ENCODE measurements around the gene SMAGP. TPM values are rescaled to one million over a fixed set of nuclear protein-coding genes. Genes with fewer than 3 reads are reported as not detected.
A peak's percentile ranks its signal among the peaks of the same experiment; 100 is the strongest.
"Not testable (repeated sequence)": the region's sequence is repeated elsewhere in the genome, so short reads cannot be mapped to it uniquely, and the experiment has no call there.

The SMAGP gene
- total and polyA plus RNA-seq, 4 donors: 4.1 to 9.3 (median 6.5) TPM

DNA sequence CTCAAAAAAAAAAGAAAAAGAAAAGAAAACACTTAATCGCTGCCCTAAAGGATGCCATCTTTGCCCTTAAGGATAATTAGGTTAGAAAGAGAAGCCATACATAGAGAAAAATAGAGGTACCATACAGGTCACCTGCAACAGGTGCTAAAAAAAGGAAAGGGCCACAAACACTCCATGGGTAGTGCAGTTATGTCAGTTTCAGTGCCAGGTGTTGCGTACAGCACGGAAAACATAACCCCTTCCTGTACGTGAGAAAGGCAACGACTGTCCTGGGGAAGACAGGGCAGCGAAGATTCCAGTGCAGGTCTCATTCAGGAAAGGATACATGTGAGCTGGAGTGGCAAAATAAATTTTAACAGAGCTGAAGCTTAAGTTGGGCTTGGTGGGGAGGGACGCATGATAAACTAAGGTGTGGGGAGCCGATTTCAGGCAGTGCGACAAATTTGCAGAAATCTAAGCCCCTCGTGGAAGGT lies 32.1 kb downstream of the SMAGP start:
- Histone ChIP-seq H3K36me3 (ENCODE audit: control insufficient read depth in 1 of 2, insufficient read depth in 2 of 2, low read length in 1 of 2) (peaks cover 7 to 11% of the 10 kb centered on the region in 2 donors), H3K27ac (ENCODE audit: low read depth in 1 of 2, low read length in 2 of 2) (peak overlapping the region in 1 of 2 donors; percentile 14), H3K4me1 (ENCODE audit: control insufficient read depth in 1 of 2, insufficient read depth in 2 of 2, low read length in 2 of 2) (no peaks in the 10 kb centered on the region), H3K27me3 (ENCODE audit: control insufficient read depth in 1 of 2, insufficient read depth in 2 of 2, low read length in 1 of 2) (no peaks in the 10 kb centered on the region), H3K4me3 (ENCODE audit: low read length in 2 of 2) (peak overlapping the region; percentile 45 to 62), H3K9me3 (ENCODE audit: control insufficient read depth, low read length) (no peaks in the 10 kb centered on the region)
- WGBS, 2 donors: 8 to 10% methylated on average over 10 of the region's 10 CpGs
- intact Hi-C loops (cut with DNase I): loop anchor here (2.0 to 5.0 kb wide), 3 partner anchors 19 to 156 kb away; partner anchors contain the start of genes TFCP2 (in 2 of the 2), CSRNP2 (in 1 of the 2) and POU6F1 (in 1 of the 2)
- DNase-seq (no peak), ATAC-seq (ENCODE audit: low FRiP score) (no peak)

DNA sequence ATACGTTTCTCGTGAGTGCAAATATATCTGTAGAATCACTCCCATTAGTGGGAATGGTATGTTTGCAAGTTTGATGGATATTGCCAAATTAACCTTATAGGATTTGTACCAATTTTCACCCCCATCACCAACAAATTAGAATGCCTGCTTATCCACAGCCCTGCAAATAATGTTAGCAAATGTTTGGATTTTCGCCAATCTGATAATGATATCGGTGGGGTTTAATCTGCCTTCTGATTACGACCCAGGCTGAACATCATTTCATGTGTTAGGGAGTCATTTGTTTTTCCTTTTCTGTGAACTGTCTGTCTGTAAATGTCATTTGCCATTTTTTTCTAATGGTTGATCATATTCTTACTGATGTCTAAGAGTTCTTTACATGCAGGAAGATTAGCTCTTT lies 35.7 kb downstream of the SMAGP start:
- ATAC-seq (ENCODE audit: low FRiP score) (no peak), DNase-seq (no peak)
- Histone ChIP-seq H3K36me3 (ENCODE audit: control insufficient read depth in 1 of 2, insufficient read depth in 2 of 2, low read length in 1 of 2) (no peaks in the 10 kb centered on the region), H3K4me1 (ENCODE audit: control insufficient read depth in 1 of 2, insufficient read depth in 2 of 2, low read length in 2 of 2) (no peaks in the 10 kb centered on the region), H3K4me3 (ENCODE audit: low read length in 2 of 2) (no peak overlapping the region), H3K9me3 (ENCODE audit: control insufficient read depth, low read length) (no peaks in the 10 kb centered on the region), H3K27me3 (ENCODE audit: control insufficient read depth in 1 of 2, insufficient read depth in 2 of 2, low read length in 1 of 2) (no peaks in the 10 kb centered on the region), H3K27ac (ENCODE audit: low read depth in 1 of 2, low read length in 2 of 2) (no peak overlapping the region)
- WGBS, 2 donors: 46 to 50% methylated on average over 5 of the region's 5 CpGs
- intact Hi-C loops (cut with DNase I): no loop called here

DNA sequence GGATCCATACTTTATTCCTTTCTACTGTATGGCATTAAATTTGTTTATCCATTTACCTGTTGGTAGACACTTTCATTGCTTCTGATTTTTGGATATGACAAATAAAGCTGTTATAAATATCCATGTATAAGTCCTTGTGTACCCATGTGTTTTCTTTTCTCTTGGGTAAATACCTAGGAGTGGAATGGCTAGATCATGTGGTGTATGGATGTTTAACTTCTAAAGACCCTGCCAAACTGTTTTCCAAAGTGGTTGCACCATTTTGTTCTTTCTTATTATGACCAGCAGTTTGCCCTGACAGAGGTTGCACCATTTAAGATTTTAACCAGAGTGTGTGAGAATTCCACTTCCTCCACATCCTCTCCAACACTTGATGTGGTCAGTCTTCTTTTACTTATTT lies 37.6 kb downstream of the SMAGP start:
- H3K4me1 ChIP-seq (ENCODE audit: control insufficient read depth in 1 of 2, insufficient read depth in 2 of 2, low read length in 2 of 2): no peaks in the 10 kb centered on the region
- no peak for DNase-seq
- intact Hi-C loops (cut with DNase I): no loop called here
- H3K9me3 ChIP-seq (ENCODE audit: control insufficient read depth, low read length): no peaks in the 10 kb centered on the region
- no peaks in the 10 kb centered on the region for H3K36me3 ChIP-seq (ENCODE audit: control insufficient read depth in 1 of 2, insufficient read depth in 2 of 2, low read length in 1 of 2)
- no peak for ATAC-seq (ENCODE audit: low FRiP score)
- H3K4me3 ChIP-seq (ENCODE audit: low read length in 2 of 2): no peak overlapping the region
- no peak overlapping the region for H3K27ac ChIP-seq (ENCODE audit: low read depth in 1 of 2, low read length in 2 of 2)
- no peaks in the 10 kb centered on the region for H3K27me3 ChIP-seq (ENCODE audit: control insufficient read depth in 1 of 2, insufficient read depth in 2 of 2, low read length in 1 of 2)

DNA sequence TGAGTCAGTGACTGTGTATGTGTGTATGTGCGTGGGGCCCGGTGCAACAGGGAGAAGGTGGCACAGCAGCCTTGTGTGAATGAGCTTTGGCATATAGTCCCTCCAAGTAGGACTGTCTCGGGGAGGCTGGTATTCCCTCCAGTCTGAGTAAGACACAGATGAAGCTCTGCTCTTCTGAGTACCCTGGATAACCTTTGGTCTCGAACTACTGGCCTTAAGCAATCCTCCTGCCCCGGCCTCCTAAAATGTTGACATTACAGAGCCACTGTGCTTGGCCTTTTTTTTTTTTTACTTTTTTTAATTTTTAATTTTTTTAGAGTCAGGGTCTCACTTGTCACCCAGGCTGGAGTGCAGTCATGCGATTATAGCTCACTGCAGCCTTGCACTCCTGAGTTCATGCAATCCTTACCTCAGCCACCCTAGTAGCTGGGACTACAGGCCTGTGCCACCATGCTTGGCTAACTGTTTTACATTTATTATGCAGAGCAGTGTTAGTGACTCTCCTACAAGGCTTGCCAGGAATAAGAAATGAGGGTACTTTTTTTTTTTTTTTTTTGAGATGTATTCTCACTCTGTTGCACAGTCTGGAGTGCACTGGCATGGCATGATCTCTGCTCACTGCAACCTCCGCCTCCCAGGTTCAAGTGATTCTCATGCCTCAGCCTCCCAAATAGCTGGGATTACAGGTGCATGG lies 41.0 kb downstream of the SMAGP start:
- intact Hi-C loops (cut with DNase I): no loop called here

DNA sequence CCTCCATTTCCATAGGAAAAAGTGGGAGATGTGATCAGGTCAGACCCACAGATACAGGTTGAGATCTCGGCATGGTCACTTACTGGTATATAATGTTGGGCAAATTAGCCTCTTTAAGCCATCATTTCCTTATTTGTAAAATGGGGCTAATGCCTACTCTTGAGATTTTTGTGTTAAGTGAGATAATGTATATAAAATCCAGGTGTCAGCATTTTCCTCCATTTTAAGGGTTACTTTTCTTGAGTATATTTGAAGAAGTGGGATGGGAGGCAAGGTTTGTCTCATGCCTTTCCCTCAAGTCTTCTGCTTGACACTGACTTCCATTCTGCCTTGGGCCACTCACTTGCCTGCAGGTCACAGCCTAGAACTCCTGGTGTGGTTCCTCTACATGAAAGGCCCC lies 42.3 kb downstream of the SMAGP start:
- WGBS, 2 donors: 89 to 91% methylated on average over 1 of the region's 1 CpG

More for the DNA sequence above, 41.0 kb downstream of the SMAGP start:
- WGBS, 2 donors: 90 to 93% methylated on average over 7 of the region's 7 CpGs
- DNase-seq: no peak
- no peak for ATAC-seq (ENCODE audit: low FRiP score)
- no peaks in the 10 kb centered on the region for H3K4me1 ChIP-seq (ENCODE audit: control insufficient read depth in 1 of 2, insufficient read depth in 2 of 2, low read length in 2 of 2)
- no peak overlapping the region for H3K4me3 ChIP-seq (ENCODE audit: low read length in 2 of 2)
- no peaks in the 10 kb centered on the region for H3K36me3 ChIP-seq (ENCODE audit: control insufficient read depth in 1 of 2, insufficient read depth in 2 of 2, low read length in 1 of 2)
- no peak overlapping the region for H3K27ac ChIP-seq (ENCODE audit: low read depth in 1 of 2, low read length in 2 of 2)
- H3K27me3 ChIP-seq (ENCODE audit: control insufficient read depth in 1 of 2, insufficient read depth in 2 of 2, low read length in 1 of 2): no peaks in the 10 kb centered on the region
- H3K9me3 ChIP-seq (ENCODE audit: control insufficient read depth, low read length): no peaks in the 10 kb centered on the region

DNA sequence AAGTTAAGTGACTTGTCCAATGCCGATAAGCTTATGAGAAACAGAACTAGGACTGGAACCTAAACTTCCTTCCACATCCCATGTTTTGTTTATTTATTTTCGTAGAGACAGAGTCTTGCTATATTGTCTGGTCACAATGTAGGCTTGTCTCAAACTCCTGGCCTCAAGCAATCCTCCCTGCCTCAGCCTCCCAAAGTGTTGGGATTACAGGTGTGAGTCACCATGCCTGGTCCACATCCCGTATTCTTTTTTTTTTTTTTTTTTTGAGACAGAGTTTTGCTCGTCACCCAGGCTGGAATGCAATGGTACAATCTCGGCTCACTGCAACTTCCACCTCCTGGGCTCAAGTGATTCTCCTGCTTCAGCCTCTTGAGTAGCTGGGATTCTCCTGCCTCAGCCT lies 43.1 kb downstream of the SMAGP start:
- H3K4me3 ChIP-seq (ENCODE audit: low read length in 2 of 2); ATAC-seq (ENCODE audit: low FRiP score); H3K27ac ChIP-seq (ENCODE audit: low read depth in 1 of 2, low read length in 2 of 2); H3K27me3 ChIP-seq (ENCODE audit: control insufficient read depth in 1 of 2, insufficient read depth in 2 of 2, low read length in 1 of 2); DNase-seq; H3K4me1 ChIP-seq (ENCODE audit: control insufficient read depth in 1 of 2, insufficient read depth in 2 of 2, low read length in 2 of 2); H3K36me3 ChIP-seq (ENCODE audit: control insufficient read depth in 1 of 2, insufficient read depth in 2 of 2, low read length in 1 of 2); intact Hi-C loops (cut with DNase I); H3K9me3 ChIP-seq (ENCODE audit: control insufficient read depth, low read length): not testable (repeated sequence)
- 78 to 80% methylated on average over 5 of the region's 5 CpGs for WGBS, 2 donors

More for the DNA sequence above, 42.3 kb downstream of the SMAGP start:
- H3K27me3 ChIP-seq (ENCODE audit: control insufficient read depth in 1 of 2, insufficient read depth in 2 of 2, low read length in 1 of 2): no peaks in the 10 kb centered on the region
- no peaks in the 10 kb centered on the region for H3K36me3 ChIP-seq (ENCODE audit: control insufficient read depth in 1 of 2, insufficient read depth in 2 of 2, low read length in 1 of 2)
- ATAC-seq (ENCODE audit: low FRiP score) (no peak), DNase-seq (no peak)
- no peak overlapping the region for H3K4me3 ChIP-seq (ENCODE audit: low read length in 2 of 2)
- intact Hi-C loops (cut with DNase I): no loop called here
- no peaks in the 10 kb centered on the region for H3K9me3 ChIP-seq (ENCODE audit: control insufficient read depth, low read length)
- H3K27ac ChIP-seq (ENCODE audit: low read depth in 1 of 2, low read length in 2 of 2): no peak overlapping the region
- no peaks in the 10 kb centered on the region for H3K4me1 ChIP-seq (ENCODE audit: control insufficient read depth in 1 of 2, insufficient read depth in 2 of 2, low read length in 2 of 2)

DNA sequence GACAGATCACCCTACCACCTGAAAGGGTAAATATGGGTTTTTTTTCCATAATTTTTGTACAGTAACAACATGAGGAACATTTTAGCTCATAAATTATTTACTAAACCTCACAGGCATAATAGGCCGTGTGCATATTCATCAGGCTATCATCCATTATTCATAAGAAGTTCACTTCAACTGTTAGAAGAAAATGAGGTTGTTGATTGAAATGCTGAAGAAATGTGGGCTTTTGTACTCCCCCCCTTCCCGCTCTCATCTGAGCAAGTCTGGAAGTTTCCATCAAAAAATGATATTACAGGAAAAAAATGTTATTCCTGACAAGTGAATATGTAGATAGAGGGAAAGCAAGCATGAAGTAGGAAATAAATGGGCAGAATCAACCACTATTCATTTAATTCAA lies 44.4 kb downstream of the SMAGP start:
- no peaks in the 10 kb centered on the region for H3K27me3 ChIP-seq (ENCODE audit: control insufficient read depth in 1 of 2, insufficient read depth in 2 of 2, low read length in 1 of 2)
- DNase-seq (no peak), ATAC-seq (ENCODE audit: low FRiP score) (no peak)
- no peaks in the 10 kb centered on the region for H3K36me3 ChIP-seq (ENCODE audit: control insufficient read depth in 1 of 2, insufficient read depth in 2 of 2, low read length in 1 of 2)
- intact Hi-C loops (cut with DNase I): no loop called here
- no peaks in the 10 kb centered on the region for H3K4me1 ChIP-seq (ENCODE audit: control insufficient read depth in 1 of 2, insufficient read depth in 2 of 2, low read length in 2 of 2)
- H3K27ac ChIP-seq (ENCODE audit: low read depth in 1 of 2, low read length in 2 of 2): no peak overlapping the region
- H3K4me3 ChIP-seq (ENCODE audit: low read length in 2 of 2): no peak overlapping the region
- 88 to 90% methylated on average over 2 of the region's 2 CpGs for WGBS, 2 donors
- H3K9me3 ChIP-seq (ENCODE audit: control insufficient read depth, low read length): no peaks in the 10 kb centered on the region

DNA sequence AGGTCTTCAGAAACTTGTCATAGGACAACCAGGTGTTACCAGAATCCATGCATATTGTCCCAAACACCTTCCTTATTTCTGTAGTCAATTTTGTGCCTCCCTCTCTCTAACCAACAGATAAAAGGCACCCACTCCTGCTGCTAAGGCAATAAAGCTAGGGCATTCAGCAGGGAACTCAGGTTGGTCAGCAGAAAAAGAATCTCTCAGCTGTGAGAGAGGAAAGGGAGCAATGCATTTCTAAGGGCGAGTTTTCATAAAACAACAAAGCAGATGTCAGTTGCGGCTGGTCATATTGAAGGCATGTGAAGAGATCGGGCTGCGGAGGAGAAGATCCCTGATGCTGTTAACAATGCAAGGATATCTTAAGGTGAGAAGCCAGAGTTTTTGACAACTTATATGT lies 45.0 kb downstream of the SMAGP start:
- DNase-seq (no peak), ATAC-seq (ENCODE audit: low FRiP score) (no peak)
- intact Hi-C loops (cut with DNase I): no loop called here
- Histone ChIP-seq H3K27ac (ENCODE audit: low read depth in 1 of 2, low read length in 2 of 2) (no peak overlapping the region), H3K4me1 (ENCODE audit: control insufficient read depth in 1 of 2, insufficient read depth in 2 of 2, low read length in 2 of 2) (no peaks in the 10 kb centered on the region), H3K27me3 (ENCODE audit: control insufficient read depth in 1 of 2, insufficient read depth in 2 of 2, low read length in 1 of 2) (no peaks in the 10 kb centered on the region), H3K36me3 (ENCODE audit: control insufficient read depth in 1 of 2, insufficient read depth in 2 of 2, low read length in 1 of 2) (no peaks in the 10 kb centered on the region), H3K9me3 (ENCODE audit: control insufficient read depth, low read length) (no peaks in the 10 kb centered on the region), H3K4me3 (ENCODE audit: low read length in 2 of 2) (no peak overlapping the region)
- WGBS, 2 donors: 88 to 91% methylated on average over 4 of the region's 4 CpGs

DNA sequence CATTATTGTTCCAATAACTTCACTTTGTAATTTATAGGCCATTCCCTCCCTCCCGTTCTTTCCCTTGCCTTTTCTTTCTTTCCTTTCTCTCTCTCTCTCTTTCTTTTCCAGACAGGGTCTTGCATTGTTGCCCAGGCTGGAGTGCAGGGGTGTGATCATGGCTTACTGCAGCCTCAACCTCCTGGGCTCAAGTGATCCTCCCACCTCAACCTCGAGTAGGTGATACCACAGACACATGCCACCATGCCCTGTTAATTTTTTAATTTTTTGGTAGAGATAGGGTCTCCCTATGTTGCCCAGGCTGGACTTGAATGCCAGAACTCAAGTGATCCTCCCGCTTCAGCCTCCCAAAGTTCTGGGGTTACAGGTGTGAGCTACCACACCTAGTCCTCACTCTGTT lies 45.6 kb downstream of the SMAGP start:
- H3K9me3 ChIP-seq (ENCODE audit: control insufficient read depth, low read length): no peaks in the 10 kb centered on the region
- ATAC-seq (ENCODE audit: low FRiP score) (no peak), DNase-seq (no peak)
- no peaks in the 10 kb centered on the region for H3K27me3 ChIP-seq (ENCODE audit: control insufficient read depth in 1 of 2, insufficient read depth in 2 of 2, low read length in 1 of 2)
- H3K36me3 ChIP-seq (ENCODE audit: control insufficient read depth in 1 of 2, insufficient read depth in 2 of 2, low read length in 1 of 2): no peaks in the 10 kb centered on the region
- H3K4me3 ChIP-seq (ENCODE audit: low read length in 2 of 2): no peak overlapping the region
- intact Hi-C loops (cut with DNase I): no loop called here
- 83 to 85% methylated on average over 3 of the region's 3 CpGs for WGBS, 2 donors
- H3K27ac ChIP-seq (ENCODE audit: low read depth in 1 of 2, low read length in 2 of 2): no peak overlapping the region
- H3K4me1 ChIP-seq (ENCODE audit: control insufficient read depth in 1 of 2, insufficient read depth in 2 of 2, low read length in 2 of 2): no peaks in the 10 kb centered on the region
